GM18907 (cell line): Measurements from ENCODE around the gene TMUB1.

Experiments
- ATAC-seq: cut with Tn5 transposase; IDR thresholded peaks from one replicate; pipeline ENCODE4 v1.9.1; 2021; ENCODE audit warnings: mild to moderate bottlenecking, moderate library complexity; ENCODE audit not compliant: unreplicated experiment

The TMUB1 gene

DNA sequence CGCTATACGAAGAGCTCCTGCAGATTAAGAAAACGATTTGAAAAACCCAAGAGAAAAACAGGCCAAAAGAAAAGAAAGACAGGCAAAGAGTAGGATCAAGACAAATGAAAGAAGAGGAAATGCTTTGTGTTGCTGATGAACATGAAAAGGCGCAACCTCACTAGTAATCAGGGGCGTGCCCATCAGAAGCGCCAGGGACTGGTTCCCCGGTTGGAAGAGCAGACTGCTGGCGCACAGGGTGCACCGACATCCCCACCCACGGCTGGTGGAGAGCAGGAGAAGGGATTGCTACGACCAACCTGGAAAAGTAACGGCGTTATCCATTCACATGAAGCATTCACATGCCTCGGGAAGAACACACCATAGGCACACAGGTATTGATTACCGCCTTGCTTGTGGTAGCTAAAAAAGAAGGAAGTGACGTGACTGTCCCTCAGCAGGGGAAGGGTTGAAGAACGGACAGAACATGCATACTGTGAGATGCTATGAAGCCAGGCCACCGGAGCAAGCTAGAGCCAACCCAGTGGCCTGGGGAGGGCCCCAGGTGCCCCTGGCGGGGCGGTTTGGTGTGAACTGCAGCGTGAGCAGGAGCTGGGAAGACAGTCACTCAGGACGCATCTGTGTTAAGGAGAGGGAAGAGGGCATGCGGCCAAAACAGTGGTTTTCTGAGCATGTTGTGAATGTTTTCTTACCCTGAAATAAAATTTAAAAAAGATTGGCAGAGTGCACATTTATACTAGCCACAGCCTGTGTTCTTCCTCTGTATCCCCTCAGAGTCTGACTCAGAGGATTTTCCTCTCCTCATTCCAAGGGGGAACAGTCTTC is 21.3 kb upstream of the TMUB1 start:
- no peak for ATAC-seq

- no peak for ATAC-seq
These were observed 20.7 kb upstream of the TMUB1 start for GRCh38 chr7:151103973-151104372.

DNA sequence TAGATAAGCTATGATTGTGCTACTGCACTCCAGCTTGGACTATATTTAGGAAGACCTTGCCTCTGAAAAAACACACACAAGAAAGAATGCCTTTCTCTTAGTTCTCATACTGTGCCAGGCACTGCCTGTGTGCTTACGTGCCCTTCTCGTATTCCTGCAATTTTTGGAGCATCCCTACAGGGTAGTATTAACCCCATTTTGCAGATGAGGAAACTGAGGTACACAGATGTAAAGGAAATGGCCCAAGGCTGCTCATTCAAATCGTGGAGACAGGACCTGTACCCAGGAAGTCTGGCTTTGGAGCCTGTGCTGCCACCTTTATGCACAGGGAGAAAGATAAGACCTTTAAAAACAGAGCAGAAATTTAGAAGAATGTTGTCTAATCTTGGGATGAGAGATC is 19.7 kb upstream of the TMUB1 start:
- no peak for ATAC-seq

DNA sequence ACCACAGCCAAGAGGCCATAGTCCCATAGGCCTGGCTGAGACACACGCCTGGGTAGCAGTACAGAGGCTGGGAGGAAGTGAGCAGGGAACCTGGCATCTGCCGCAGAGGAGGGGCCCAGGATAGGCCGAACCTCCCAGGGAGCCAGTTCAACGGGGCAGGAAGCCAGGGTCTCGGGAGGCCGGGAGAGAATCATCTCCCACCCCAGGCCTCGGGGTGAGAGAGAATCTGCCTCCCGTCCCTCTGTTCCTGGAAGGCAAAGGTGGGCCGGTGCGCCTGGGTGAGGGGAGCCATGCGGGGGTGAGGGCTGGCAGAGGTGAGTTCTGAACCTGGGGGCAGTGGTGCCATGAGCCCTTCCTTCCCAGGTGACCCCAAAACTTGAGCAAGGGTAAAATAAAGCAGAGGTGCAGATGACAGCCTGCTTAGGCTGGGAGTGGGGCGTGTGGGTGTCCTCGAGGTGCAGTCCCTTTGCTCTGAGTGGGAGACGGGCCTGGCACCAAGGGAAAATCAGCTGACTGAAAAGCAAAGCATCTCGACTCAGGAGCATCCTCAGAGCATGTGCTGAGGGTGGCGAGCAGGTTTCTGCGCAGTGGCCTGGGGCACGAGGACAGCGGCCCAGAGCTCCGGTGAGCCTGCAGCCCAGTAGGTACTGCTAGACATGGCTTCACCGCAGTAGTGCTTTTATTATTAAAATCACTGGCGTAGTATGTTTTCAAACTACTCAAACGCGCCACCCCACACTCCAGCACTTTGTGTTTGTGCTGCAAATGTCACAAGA is 18.5 kb upstream of the TMUB1 start:
- no peak for ATAC-seq

- ATAC-seq, result no peak
These were observed 17.6 kb upstream of the TMUB1 start for GRCh38 chr7:151100921-151101320.

DNA sequence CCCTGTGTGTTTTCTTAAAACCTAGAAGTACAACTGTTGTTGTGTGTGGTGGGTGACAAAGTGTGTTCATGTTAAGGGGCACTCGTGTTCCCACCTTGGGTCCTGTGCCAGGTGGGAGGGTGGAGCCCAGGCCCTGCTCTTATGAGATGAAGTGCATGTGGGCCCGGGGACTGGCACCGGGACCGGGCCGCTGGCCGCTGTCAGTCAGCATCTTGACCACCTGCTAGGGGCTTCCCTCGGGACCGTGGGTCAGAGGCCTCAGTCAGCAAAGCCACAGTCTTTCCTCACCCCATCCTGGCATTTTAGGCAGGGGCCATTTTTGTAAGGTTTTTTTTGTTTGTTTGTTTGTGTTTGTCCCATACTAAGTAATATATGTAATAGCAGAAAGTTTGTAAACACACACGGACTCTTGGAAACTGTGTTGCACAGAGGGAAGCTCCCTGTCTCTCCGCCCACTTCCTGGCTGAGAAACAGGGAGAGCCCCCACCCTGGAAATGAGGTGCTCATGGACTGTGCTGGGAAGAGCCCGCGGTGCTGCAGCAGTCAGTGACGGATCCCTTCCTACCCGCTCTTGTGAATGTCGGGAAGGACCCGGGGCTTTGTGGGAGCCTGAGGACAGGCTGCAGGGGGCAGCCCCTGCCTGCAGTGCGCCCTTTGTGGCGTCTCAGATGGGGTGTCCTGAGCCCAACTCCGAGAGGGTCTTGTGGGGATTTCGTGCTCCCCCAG is 16.4 kb upstream of the TMUB1 start:
- no peak for ATAC-seq

DNA sequence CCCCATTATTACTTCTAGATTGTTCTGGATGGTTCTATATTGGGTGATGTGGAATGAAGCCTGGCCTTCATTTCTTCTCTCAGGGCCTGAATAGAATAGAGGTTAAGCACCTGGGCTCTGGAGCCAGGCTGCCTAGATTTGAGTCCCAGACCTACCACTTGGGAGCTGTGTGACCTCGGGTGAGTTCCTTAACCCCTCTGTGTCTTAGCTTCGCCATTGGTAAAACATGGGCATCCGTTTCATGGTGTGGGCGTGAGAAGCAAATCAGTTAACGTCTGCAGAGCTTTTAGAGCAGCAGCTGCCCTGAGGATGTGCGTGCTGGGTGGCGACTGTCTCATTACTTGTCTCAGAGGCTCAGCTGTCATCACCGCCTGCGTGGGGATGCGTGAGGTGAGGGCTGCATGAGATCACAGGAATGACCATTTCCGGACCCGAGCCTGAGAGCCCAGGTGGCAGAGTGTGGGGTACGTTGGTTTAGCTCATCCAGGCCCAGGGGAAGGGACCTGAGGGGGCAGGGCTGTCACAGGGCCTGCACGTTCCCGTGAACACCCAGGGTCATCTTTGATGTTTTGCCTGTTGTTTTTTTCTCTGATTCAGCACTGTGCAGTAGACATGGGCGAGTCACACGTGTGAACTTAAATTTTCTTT is 12.7 kb upstream of the TMUB1 start:
- ATAC-seq, result no peak

DNA sequence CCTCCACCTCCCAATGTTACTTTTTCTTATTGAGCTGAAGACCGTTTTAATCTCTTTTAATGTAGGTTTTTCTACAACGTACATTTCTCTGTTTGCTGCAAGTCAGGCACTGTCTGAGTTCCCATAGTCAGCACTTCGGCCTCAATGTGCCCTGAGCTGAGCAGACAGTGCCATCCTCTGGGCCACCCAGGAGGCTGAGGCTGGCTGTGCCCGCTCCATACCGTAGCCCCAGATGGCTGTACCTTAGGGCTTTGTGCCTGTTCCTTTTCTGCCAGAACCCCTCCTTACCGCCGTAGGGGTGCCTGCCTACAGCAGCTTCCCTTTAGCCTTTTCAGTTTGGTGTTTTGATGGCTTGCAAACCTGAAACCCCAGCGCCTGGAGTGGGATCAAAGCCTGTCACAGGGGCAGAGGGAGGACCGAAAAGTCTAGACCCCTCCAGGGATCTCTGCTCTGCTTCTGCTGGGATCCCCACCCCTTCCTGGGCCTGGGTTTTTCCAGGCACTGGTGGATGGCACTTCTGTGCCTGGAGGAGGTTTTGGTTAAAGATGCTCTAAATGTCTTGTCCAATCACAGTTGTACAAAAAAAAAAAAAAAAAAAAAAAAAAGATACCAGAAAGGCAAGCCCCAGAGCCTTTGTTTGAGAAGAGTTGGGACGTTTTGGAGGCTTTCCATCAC is 12.0 kb upstream of the TMUB1 start:
- no peak for ATAC-seq

DNA sequence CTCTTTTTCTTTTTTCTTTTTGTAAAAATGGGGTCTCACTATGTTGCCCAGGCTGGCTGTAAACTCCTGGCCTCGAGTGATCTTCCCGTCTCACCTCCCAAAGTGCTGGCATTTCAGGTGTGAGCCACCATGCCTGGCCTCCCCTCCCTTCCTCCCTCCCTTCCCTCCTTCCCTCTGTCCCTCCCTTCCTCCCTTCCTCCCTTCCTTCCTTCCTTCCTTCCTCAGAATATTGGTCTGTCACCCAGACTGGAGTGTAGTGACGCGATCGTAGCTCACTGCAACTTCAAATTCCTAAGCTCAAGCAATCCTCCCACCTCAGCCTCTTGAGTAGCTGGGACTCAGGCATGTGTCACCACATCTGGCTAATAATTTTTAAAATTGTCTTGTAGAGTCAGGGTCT is 11.4 kb upstream of the TMUB1 start:
- no peak for ATAC-seq

DNA sequence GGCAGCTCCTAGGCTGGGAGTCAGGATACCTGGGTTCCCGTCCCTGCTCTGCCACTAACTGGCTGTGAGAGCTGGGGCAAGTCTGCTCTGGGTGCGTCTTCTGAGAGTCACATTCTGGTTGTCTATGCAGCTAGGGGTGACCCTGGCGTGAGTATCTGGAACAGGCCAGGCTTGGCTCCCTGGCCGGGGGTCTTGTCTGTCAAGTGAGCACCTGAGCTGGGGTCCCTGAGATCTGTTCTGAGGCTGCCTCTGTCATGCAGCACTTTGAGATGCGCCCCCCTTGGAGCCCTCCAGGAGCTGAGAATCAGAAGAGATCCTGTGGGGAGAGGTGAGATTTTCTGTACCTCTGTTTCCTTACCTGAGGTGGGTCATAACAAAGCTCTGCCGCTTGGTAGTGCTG is 10.5 kb upstream of the TMUB1 start:
- no peak for ATAC-seq

DNA sequence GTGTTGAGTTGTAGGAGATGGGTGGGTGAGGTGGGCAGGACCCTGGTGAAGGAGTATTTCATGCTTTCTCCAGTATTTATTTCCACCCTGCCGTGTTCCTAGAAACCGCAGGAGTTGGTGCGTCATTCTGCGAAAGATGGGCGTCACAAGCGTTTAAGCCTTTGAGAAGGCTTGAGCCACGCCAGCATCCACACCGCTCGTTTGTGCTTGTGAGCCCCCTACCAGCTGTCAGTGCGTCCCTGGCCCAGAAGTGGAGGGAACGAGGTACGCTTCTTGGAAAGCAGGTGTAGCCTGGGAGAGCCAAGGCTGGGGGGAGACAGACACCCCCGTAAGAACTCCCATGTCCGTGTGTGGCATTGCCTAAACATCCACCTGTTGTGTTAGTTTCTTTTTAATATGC is 8.7 kb upstream of the TMUB1 start:
- no peak for ATAC-seq

GRCh38 chr7:151091431-151091830 is 8.1 kb upstream of the TMUB1 start:
- ATAC-seq, result no peak

GRCh38 chr7:151091003-151091402 is 7.7 kb upstream of the TMUB1 start:
- no peak for ATAC-seq

DNA sequence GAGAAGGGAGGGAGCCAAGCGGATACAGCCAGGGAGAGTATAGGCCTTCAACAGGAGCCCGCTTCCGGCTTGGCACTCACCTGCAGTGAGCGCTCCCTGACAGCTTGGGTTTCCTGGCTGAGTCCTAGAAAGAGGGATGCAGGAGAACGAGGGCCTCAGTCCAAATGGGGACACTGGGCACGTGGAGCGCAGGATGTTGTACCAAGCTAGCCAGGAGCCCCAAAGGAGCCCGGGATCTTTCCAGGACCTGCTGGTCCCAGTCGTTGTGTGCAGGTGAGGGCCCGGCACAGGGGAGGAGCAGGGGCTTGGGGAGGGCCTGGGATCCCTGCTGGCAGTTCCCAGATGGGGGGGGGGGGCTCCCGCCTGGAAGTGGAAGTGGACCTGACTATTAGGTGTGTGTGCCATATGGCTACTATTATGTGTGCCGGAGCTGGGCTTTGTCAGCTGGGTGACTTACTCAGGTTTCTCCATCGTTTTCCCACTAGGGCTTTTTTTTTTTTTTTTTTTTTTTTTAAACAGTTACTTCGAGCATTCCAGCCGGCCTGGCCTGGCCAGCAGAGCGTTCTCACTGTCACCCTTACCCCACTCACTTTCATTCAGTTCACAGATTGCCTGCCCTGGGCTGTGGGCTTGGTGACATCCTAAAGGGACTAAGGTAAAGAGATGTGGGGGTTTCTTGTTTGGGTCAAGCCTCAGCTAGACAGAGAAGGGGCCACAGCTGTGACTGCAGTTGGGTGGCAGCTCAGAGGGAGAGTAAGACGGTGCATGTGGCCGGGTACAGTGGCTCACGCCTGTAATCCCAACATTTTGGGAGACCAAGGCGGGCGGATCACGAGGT is 6.8 kb upstream of the TMUB1 start:
- no peak for ATAC-seq

DNA sequence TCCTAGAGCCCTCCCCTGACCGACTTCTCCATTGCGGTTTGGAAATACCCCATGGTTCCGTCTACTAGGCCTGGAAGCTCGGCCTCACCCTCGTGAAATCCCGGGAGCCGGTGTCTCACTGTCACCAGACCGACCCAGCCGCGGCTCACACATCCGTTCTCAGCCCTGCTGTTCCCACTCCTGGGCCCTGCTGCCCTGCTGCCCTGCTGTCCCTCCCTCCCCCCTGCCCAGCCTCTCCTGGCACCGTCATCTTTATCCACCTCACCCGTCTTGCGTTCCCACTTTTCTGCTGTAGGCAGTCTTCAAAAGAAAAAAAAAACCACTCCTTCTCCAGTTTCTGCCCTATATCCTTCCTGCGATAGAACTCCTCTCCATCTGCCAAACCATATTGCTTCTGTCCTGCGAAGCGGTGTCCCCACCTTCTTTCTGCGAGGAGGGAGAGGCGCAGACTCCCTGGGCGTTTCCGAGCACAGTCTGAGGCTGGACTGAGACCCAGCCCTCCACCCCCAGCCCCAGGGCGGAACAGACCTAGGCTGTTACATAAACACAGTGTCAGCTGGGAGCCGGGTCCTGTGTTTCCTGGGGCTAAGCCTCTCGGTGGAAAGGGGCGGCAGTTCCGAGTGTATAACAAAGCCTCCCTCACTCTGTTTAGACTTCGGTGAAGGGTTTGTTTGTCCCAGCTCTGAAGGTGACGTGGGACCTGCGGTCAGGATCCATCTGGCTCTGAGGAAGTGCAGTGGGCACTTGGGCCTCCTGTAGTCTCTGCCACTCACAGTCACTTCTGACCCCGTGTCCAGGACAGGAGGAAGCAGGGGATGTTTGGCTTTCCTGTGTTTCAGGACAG is 5.8 kb upstream of the TMUB1 start:
- no peak for ATAC-seq

DNA sequence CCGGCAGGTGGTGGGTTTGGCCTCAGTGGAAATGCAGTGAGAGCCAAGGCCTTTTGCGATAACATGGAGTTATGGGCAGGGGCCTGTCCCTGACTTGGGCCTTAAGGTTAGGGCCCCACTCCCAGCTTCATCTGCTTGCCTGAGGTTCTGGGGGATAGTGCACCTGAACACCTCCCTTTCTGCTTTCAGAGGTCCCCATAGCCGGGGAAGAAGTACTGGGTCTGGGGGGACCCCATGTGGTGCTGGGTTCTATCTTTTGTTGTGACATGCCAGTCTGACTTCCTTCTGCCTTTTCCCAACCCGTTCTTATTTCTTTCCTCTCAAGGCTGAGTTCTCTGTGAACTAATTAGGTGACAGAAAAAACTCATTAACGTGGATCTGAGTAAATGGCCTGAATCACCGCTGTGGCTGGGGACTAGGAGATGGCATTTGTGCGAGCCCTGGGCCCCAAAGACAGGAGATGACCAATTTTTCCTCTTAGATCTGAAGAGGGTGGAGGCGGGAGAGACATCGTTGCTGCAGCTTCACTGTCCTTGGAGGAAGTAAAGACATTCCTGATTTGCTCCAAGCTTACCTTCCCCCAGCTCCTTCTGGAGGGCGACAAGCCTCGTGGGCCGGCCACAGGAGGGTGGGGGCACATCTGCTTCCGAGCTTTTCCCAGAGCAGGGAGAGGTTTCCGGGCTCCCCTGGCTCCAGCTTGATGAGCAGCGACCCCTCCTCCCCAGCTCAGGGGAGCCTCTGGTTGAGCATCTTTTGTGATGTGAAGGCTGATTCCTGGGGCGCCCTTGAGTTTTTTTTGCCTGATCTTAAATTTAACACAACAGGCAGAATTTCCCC is 4.9 kb upstream of the TMUB1 start:
- no peak for ATAC-seq

DNA sequence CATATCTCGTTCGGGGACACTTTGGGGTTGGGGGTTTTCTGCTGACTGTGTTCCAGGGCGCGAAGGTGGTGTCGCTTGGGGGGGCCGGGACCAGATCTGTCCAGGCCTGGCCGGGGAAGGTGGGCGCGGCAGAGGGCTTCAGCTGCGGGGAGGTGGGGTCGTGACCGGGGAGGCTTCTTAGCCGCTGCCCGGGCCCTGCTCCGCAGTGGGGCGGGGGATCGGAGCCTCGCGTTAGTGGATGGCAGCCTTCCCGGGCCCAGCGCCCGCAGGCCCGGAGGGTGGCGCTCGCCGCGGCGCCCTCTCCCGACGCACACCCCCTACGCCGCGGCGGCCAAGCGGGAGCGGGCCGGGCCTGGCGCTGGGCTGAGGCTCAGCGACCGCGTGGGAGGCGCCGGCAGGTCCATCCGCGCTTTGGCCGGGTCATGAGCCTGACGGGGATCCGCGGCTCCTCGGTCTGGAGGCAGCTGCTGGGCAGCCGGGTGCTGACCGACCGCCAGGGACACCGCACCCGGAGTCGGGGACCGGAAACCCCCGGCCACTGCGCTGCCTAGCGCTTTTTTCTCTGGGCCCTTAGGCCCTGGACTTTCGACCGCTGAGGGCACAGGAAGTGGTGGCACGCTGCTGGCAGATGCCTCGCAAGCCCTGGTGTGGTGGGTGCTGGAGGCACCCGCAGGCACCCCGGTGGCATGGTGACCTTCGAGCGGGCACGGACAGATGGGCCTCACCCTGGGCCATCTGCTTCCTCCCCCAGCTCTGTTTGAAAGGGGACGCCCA is 4.1 kb upstream of the TMUB1 start:
- peak; percentile 31 for ATAC-seq
